Esophagus squamous epithelium (tissue), 4 donors: ENCODE data around the gene GABBR2.

Experiments used
- POLR2A ChIP-seq, 4 donors: fragments of 450-650 bp; IDR thresholded peaks; one replicate each; pipeline ENCODE4 v1.6.1; 2017; ENCODE audit warnings: antibody characterized with exemption in 4 of 4, mild to moderate bottlenecking in 4 of 4, moderate library complexity in 3 of 4
- TF ChIP-seq, protein P1 (sequence below), 6 experiments: fragments of 450-650 bp in 4 of 6; fragments of 200-600 bp in 2 of 6; sonication (generic) in 2 of 6; IDR thresholded peaks; one replicate each; pipeline ENCODE4 v1.5.1; 2016 to 2019; ENCODE audit warnings: antibody characterized with exemption in 6 of 6, mild to moderate bottlenecking in 4 of 6, moderate library complexity in 4 of 6

DNA sequence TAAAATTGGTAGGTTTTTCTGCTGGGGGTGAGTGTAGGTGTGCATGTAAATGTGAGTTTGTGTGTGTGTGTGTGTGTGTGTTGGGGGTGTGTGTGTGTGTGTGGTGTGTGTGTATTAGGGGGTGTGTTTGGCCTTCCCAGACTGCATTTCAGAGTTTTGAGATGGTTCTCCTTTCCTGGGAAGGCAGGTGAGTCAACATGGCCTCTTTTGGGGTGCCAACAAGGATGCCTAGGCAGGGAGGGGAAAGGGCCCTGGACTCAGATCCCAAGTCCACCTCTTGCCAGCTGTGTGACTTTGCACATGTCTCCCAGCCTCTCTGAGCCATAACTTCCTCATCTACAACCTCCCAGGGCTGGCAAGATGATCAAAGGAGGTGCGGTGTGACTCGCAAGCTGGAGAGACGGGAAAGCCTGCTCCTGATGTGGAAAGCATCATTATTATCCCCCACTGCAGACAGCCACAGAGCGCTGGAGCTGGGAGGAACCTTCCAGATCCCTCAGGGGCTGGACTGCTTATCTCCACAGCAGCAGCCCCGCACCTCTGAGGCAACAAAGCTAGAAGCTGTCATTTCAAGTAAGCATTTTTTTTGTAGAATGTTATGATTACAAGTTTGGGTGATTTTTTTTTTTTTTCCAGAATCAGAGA is 389.8 kb downstream of the GABBR2 start:
- TF ChIP-seq, protein P1, sequence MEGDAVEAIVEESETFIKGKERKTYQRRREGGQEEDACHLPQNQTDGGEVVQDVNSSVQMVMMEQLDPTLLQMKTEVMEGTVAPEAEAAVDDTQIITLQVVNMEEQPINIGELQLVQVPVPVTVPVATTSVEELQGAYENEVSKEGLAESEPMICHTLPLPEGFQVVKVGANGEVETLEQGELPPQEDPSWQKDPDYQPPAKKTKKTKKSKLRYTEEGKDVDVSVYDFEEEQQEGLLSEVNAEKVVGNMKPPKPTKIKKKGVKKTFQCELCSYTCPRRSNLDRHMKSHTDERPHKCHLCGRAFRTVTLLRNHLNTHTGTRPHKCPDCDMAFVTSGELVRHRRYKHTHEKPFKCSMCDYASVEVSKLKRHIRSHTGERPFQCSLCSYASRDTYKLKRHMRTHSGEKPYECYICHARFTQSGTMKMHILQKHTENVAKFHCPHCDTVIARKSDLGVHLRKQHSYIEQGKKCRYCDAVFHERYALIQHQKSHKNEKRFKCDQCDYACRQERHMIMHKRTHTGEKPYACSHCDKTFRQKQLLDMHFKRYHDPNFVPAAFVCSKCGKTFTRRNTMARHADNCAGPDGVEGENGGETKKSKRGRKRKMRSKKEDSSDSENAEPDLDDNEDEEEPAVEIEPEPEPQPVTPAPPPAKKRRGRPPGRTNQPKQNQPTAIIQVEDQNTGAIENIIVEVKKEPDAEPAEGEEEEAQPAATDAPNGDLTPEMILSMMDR (IDR thresholded peaks at IDR 0.05): no peak
- no peak for TF ChIP-seq POLR2A (IDR thresholded peaks at IDR 0.05)
